Erythroblast (primary cell): ENCODE results near the gene ECHS1.

Experiments used
- GATA1 ChIP-seq: IDR thresholded peaks from 2 replicates; pipeline ENCODE4 v1.6.1; 2011; ENCODE audit warnings: low read depth, mild to moderate bottlenecking, control low read depth, low read length, moderate library complexity
- POLR2A ChIP-seq: IDR thresholded peaks from 2 replicates; pipeline ENCODE4 v1.6.1; 2011; ENCODE audit warnings: mild to moderate bottlenecking, low read length

- no peak for TF ChIP-seq POLR2A
- no peak for TF ChIP-seq GATA1
Measured at GRCh38 chr10:133401500-133401899, 28.3 kb upstream of the ECHS1 start.
